SU-DHL-6 (cell line): ENCODE data around the gene TMEM14C.

Source experiments
- EZH2phosphoT487 ChIP-seq: fragments of 200-600 bp; sonication (generic), shearing (Covaris generic); conservative IDR thresholded peaks from 2 replicates; pipeline ENCODE4 v1.6.1; 2018; ENCODE audit warnings: mild to moderate bottlenecking, antibody characterized with exemption, low read length, moderate library complexity, mixed read lengths
- TF ChIP-seq, protein P1 (sequence below): fragments of 200-600 bp; sonication (generic); IDR thresholded peaks from one replicate; pipeline ENCODE4 v1.5.1; 2017; ENCODE audit warnings: antibody characterized with exemption, mild to moderate bottlenecking, low read length, moderate library complexity; ENCODE audit not compliant: insufficient read depth, poor library complexity, severe bottlenecking

DNA sequence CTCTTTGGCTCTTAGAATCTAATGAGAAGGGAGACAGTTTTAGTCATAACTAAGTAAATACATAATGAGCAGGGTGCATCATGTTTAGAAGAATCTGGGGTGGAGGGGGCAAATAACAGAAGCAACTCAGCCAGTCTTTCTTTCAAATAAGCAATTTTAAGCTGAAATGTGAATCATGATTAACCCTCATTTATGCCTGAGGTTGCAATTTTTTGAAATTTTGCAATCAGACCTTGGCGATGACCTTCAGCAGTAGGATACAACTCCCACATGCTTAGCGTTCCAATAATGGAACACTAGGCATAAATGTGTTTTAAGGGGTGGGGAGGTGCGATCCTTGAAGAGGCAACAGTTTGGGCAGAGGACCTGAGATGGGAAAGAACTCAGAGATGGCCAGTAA lies 55.4 kb downstream of the TMEM14C start:
- TF ChIP-seq, protein P1, sequence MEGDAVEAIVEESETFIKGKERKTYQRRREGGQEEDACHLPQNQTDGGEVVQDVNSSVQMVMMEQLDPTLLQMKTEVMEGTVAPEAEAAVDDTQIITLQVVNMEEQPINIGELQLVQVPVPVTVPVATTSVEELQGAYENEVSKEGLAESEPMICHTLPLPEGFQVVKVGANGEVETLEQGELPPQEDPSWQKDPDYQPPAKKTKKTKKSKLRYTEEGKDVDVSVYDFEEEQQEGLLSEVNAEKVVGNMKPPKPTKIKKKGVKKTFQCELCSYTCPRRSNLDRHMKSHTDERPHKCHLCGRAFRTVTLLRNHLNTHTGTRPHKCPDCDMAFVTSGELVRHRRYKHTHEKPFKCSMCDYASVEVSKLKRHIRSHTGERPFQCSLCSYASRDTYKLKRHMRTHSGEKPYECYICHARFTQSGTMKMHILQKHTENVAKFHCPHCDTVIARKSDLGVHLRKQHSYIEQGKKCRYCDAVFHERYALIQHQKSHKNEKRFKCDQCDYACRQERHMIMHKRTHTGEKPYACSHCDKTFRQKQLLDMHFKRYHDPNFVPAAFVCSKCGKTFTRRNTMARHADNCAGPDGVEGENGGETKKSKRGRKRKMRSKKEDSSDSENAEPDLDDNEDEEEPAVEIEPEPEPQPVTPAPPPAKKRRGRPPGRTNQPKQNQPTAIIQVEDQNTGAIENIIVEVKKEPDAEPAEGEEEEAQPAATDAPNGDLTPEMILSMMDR = no peak
- no peak for TF ChIP-seq EZH2phosphoT487
